MG63 (cell line): ENCODE measurements around the gene NOS2. TPM values are rescaled to one million over a fixed set of nuclear protein-coding genes. Genes with fewer than 3 reads are reported as not detected.
A peak's percentile ranks its signal among the peaks of the same experiment; 100 is the strongest.
"Not testable (repeated sequence)": the region's sequence is repeated elsewhere in the genome, so short reads cannot be mapped to it uniquely, and the experiment has no call there.

ENCODE experiments used
- DNase-seq: peaks from one replicate; pipeline ENCODE4 v3.0.0-alpha.2; 2020
- H3K27me3 ChIP-seq: fragments of 250-450 bp; sonication (Bioruptor Pico); 2 replicates; pipeline ENCODE4 v1.5.1; 2020; ENCODE audit warnings: mild to moderate bottlenecking, moderate library complexity
- H3K36me3 ChIP-seq: fragments of 250-450 bp; sonication (Bioruptor Pico); 2 replicates; pipeline ENCODE4 v1.5.1; 2020; ENCODE audit warnings: mild to moderate bottlenecking, moderate library complexity
- H3K4me3 ChIP-seq: fragments of 250-450 bp; sonication (Bioruptor Pico); 2 replicates; pipeline ENCODE4 v1.5.1; 2020; ENCODE audit warnings: mild to moderate bottlenecking, moderate library complexity
- H3K9me3 ChIP-seq: fragments of 250-450 bp; sonication (Bioruptor Pico); 2 replicates; pipeline ENCODE4 v1.5.1; 2020; ENCODE audit warnings: mild to moderate bottlenecking, moderate library complexity
- total RNA-seq: library from RNA; depleted of rRNA; stranded (reverse); fragments of >200 nt; shearing (Covaris generic); gene quantifications from 2 replicates; pipeline ENCODE4 v1.2.3, GENCODE V29; 2014; ENCODE audit warnings: low replicate concordance

Gene NOS2
- total RNA-seq, 1 experiment from 2014 or later: not detected

DNA sequence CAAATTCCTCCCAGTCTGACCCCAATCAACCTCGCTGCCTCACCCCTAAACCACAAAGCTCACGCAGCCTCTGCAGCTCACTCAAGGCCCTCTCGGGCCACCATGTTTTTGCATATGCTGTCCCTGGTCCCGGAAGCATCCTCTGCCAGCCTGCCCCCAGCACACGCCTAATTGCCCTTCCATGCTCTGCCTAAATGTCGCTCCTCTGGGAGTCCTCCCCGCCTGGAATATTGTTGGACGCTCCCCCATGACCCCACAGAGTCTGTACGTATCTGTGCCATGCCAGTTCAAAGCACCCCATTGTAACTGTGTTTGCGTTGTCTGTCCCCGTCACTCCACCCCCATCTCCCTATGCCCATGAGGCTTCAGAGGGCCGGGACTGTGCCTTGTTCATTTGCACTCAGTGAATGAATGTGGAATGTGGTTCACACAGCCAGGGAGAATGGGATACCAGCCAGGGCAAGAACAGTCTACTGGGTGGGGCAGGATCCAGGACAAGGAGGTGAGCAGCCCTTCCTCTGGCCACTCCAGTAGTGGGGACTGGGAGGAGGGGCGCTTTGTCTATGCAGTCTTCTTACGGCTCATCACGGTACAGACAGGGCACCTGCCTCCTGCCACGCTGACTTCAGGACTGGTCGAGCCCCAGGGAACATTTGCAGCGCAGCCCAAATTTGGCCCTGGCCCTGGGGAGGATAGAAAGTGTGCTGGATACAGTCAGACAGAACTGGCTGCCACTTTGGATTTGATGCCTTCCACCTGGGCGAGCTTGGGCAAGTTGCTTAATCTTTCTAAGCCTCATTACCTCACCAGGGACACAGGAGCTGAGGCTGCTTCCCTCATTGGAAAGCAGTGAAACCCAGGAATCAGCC is 48.5 kb downstream of the NOS2 start:
- Histone ChIP-seq H3K36me3 (no peaks in the 10 kb centered on the region), H3K4me3 (no peak overlapping the region), H3K9me3 (no peaks in the 10 kb centered on the region), H3K27me3 (no peaks in the 10 kb centered on the region)
- no peak for DNase-seq

GRCh38 chr17:27751166-27751565 is 49.2 kb downstream of the NOS2 start:
- no peak for DNase-seq
- no peak overlapping the region for H3K4me3 ChIP-seq

GRCh38 chr17:27749562-27750150 is 50.7 kb downstream of the NOS2 start:
- not testable (repeated sequence) for H3K9me3 ChIP-seq, H3K36me3 ChIP-seq, H3K27me3 ChIP-seq, H3K4me3 ChIP-seq, DNase-seq

More at GRCh38 chr17:27751166-27751565, 49.2 kb downstream of the NOS2 start:
- H3K9me3 ChIP-seq: no peaks in the 10 kb centered on the region
- H3K36me3 ChIP-seq: no peaks in the 10 kb centered on the region
- no peaks in the 10 kb centered on the region for H3K27me3 ChIP-seq

DNA sequence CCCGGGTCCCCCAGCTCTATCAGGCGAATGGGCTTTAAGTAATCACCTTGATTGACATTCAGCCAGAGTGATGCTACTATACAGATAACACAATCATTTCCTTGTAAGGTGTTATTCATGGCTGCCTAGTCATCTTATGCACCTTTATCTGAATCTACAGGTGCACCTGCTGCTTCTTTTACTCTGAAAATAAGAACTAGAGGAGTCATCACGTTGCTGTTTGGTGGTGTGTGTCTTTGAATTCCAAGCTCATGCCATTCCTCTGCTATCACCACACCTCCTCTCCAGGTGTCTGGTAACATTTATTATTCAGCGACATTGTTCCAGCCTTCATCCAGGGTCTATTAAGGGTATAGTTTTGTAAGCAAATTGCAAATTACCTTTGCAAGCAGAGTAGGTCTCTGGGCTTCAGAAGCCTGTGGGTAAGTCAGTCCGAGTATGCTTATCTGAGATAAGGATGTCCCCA is 51.9 kb downstream of the NOS2 start:
- Histone ChIP-seq H3K27me3 (no peaks in the 10 kb centered on the region), H3K9me3 (no peaks in the 10 kb centered on the region), H3K4me3 (no peak overlapping the region), H3K36me3 (no peaks in the 10 kb centered on the region)
- no peak for DNase-seq

- Histone ChIP-seq H3K27me3 (no peaks in the 10 kb centered on the region), H3K9me3 (no peaks in the 10 kb centered on the region), H3K36me3 (no peaks in the 10 kb centered on the region), H3K4me3 (no peak overlapping the region)
- no peak for DNase-seq
Measured at GRCh38 chr17:27747462-27748359, 52.6 kb downstream of the NOS2 start.

GRCh38 chr17:27746881-27747280 is 53.4 kb downstream of the NOS2 start:
- H3K36me3 ChIP-seq: no peaks in the 10 kb centered on the region
- H3K4me3 ChIP-seq: no peak overlapping the region
- DNase-seq: no peak
- H3K9me3 ChIP-seq: no peaks in the 10 kb centered on the region
- no peaks in the 10 kb centered on the region for H3K27me3 ChIP-seq

- H3K27me3 ChIP-seq, H3K9me3 ChIP-seq, DNase-seq, H3K36me3 ChIP-seq, H3K4me3 ChIP-seq: not testable (repeated sequence)
Measured at GRCh38 chr17:27746320-27746719, 54.0 kb downstream of the NOS2 start.

GRCh38 chr17:27745207-27745830 is 55.0 kb downstream of the NOS2 start:
- not testable (repeated sequence) for H3K36me3 ChIP-seq, H3K9me3 ChIP-seq, DNase-seq, H3K27me3 ChIP-seq, H3K4me3 ChIP-seq

- Histone ChIP-seq H3K27me3 (no peaks in the 10 kb centered on the region), H3K4me3 (no peak overlapping the region), H3K36me3 (no peaks in the 10 kb centered on the region), H3K9me3 (no peaks in the 10 kb centered on the region)
- DNase-seq: no peak
Measured at GRCh38 chr17:27743281-27743885, 56.9 kb downstream of the NOS2 start.

DNA sequence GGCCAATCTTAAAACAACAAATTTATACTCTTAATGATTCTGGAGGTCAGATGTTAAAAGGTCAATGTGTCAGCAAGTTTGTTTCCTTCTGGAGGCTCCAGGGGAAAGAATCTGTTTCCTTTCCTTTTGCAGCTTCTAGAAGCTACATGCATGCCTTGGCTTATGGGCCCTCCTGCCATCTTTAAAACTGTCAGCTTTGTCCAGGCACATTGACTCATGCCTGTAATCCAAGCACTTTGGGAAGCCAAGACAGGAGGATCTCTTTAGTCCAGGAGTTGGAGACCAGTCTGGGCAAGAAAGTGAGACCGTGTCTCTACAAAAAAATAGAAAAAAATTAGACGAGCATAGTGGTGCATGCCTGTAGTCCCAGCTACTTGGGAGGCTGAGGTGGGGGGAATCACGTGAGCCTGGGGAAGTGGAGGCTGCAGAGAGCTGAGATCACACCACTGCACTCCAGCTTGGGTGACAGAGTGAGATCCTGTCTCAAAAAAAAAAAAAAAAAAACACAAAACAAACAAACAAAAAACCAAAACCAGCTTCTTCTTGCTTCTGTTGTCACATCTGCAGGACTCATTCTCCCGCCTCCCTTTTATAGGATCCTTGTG is 58.3 kb downstream of the NOS2 start:
- no peaks in the 10 kb centered on the region for H3K36me3 ChIP-seq
- no peak overlapping the region for H3K4me3 ChIP-seq
- peak; percentile 23 for DNase-seq
- H3K9me3 ChIP-seq: no peaks in the 10 kb centered on the region
- no peaks in the 10 kb centered on the region for H3K27me3 ChIP-seq

GRCh38 chr17:27741361-27741861 is 58.9 kb downstream of the NOS2 start:
- Histone ChIP-seq H3K36me3 (no peaks in the 10 kb centered on the region), H3K9me3 (no peaks in the 10 kb centered on the region), H3K4me3 (no peak overlapping the region), H3K27me3 (no peaks in the 10 kb centered on the region)
- DNase-seq: peak; percentile 88

DNA sequence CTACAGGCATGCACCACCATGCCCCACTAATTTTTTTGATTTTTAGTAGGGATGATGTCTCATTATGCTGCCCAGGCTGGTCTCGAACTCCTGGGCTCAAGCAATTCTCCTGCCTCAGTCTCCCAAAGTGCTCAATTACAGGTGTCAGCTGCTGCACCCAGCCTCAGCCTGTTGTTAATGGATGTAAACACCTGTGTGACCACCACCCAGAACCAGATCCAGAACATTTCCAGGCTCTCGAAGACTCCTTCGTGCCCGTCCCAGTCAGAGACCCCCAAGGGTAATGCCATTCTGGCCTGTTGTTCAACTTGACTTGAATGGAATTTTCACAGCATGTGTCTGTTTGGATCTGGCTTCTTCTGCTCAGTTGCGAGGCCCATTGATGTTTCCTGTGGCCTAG is 59.8 kb downstream of the NOS2 start:
- not testable (repeated sequence) for DNase-seq, H3K36me3 ChIP-seq, H3K27me3 ChIP-seq, H3K4me3 ChIP-seq, H3K9me3 ChIP-seq

- Histone ChIP-seq H3K36me3 (no peaks in the 10 kb centered on the region), H3K9me3 (no peaks in the 10 kb centered on the region), H3K4me3 (no peak overlapping the region), H3K27me3 (no peaks in the 10 kb centered on the region)
- no peak for DNase-seq
Measured at GRCh38 chr17:27733773-27734172, 66.6 kb downstream of the NOS2 start.

GRCh38 chr17:27732746-27733145 is 67.6 kb downstream of the NOS2 start:
- not testable (repeated sequence) for H3K4me3 ChIP-seq, H3K36me3 ChIP-seq, H3K9me3 ChIP-seq, H3K27me3 ChIP-seq, DNase-seq

- H3K9me3 ChIP-seq, H3K36me3 ChIP-seq, H3K4me3 ChIP-seq, DNase-seq, H3K27me3 ChIP-seq: not testable (repeated sequence)
Measured at GRCh38 chr17:27725982-27726381, 74.3 kb downstream of the NOS2 start.

GRCh38 chr17:27721797-27722196 is 78.5 kb downstream of the NOS2 start:
- Histone ChIP-seq H3K9me3 (no peaks in the 10 kb centered on the region), H3K36me3 (no peaks in the 10 kb centered on the region)
- no peak for DNase-seq

More at GRCh38 chr17:27721797-27722196, 78.5 kb downstream of the NOS2 start:
- H3K27me3 ChIP-seq: peaks cover 2% of the 10 kb centered on the region; the same call in 1 of the 2 replicates
- no peak overlapping the region for H3K4me3 ChIP-seq
